H1 (cell line): ENCODE results near the gene INSM1. TPM values are rescaled to one million over a fixed set of nuclear protein-coding genes. Genes with fewer than 3 reads are reported as not detected.

Experiments
- CTCF ChIA-PET: fragments of 300-600 bp; sonication (Branson Sonifier 250); formaldehyde crosslinking; loops from one replicate; lab custom pipeline; 2021; ENCODE audit not compliant: partially characterized antibody; lab: Charles Lee
- POLR2A ChIA-PET: fragments of 300-600 bp; sonication (Branson Sonifier 250); formaldehyde crosslinking; loops from one replicate; lab custom pipeline; 2021; ENCODE audit warnings: inconsistent platforms; ENCODE audit not compliant: partially characterized antibody; lab: Charles Lee
- DNase-seq, 2 experiments: peaks; one replicate each; pipeline versions ENCODE4 v3.0.0 to v3.0.0-alpha.2; 2010 to 2022; ENCODE audit warnings: low spot score in 2 of 2, low read depth in 1 of 2, mixed read lengths in 1 of 2
- FAIRE-seq: peaks from 2 replicates; lab custom pipeline; 2011; peaks lifted over from hg19 to GRCh38; lab: Jason Lieb, UNC
- H2AFZ ChIP-seq: 2 replicates; pipeline ENCODE4 v1.8.1; 2012; ENCODE audit warnings: low read length, inconsistent platforms
- H2AK5ac ChIP-seq: 2 replicates; pipeline ENCODE4 v1.6.1; 2013; ENCODE audit warnings: low read depth, low read length
- H2BK120ac ChIP-seq: replicated peaks from 2 replicates; pipeline ENCODE3; 2013; ENCODE audit warnings: low read depth, low read length, inconsistent platforms
- H2BK12ac ChIP-seq: 2 replicates; pipeline ENCODE4 v1.6.1; 2013; ENCODE audit warnings: low read depth, low read length
- H2BK15ac ChIP-seq: 2 replicates; pipeline ENCODE4 v1.6.1; 2013; ENCODE audit warnings: low read length
- H2BK20ac ChIP-seq: 2 replicates; pipeline ENCODE4 v1.6.1; 2013; ENCODE audit warnings: low read length
- H2BK5ac ChIP-seq: 2 replicates; pipeline ENCODE4 v1.6.1; 2013; ENCODE audit warnings: low read depth, low read length
- H3K14ac ChIP-seq: 2 replicates; pipeline ENCODE4 v1.6.1; 2013; ENCODE audit warnings: inconsistent platforms; ENCODE audit not compliant: insufficient read length
- H3K18ac ChIP-seq: 2 replicates; pipeline ENCODE4 v1.6.1; 2013; ENCODE audit warnings: low read length; ENCODE audit errors: extremely low read depth
- H3K23ac ChIP-seq: 2 replicates; pipeline ENCODE4 v1.6.1; 2013; ENCODE audit warnings: inconsistent platforms; ENCODE audit not compliant: insufficient read length
- H3K23me2 ChIP-seq: 2 replicates; pipeline ENCODE4 v1.6.1; 2013; ENCODE audit warnings: low read depth, low read length
- H3K27ac ChIP-seq: 2 replicates; pipeline ENCODE4 v1.6.1; 2011; ENCODE audit warnings: low read depth, low read length, inconsistent platforms
- H3K27me3 ChIP-seq, 4 experiments: replicated peaks in 1 of 4; 1 replicate in 1 of 4; 2 replicates in 3 of 4; pipeline versions ENCODE4 v1.6.1 to v1.8.1; 2011 to 2013; ENCODE audit warnings: low read length in 3 of 4, mild to moderate bottlenecking in 3 of 4, inconsistent platforms in 2 of 4, mixed read lengths in 2 of 4, moderate library complexity in 1 of 4; ENCODE audit not compliant: control insufficient read depth in 3 of 4, insufficient read depth in 3 of 4; ENCODE audit errors: extremely low read depth in 1 of 4
- H3K36me3 ChIP-seq, 4 experiments: 2 replicates each; pipeline versions ENCODE4 v1.6.1 to v1.8.1; 2011 to 2013; ENCODE audit warnings: mild to moderate bottlenecking in 4 of 4, low read length in 3 of 4, moderate library complexity in 2 of 4, control low read depth in 1 of 4, inconsistent platforms in 1 of 4; ENCODE audit not compliant: insufficient read depth in 4 of 4, control insufficient read depth in 2 of 4
- H3K4ac ChIP-seq: replicated peaks from 2 replicates; pipeline ENCODE3; 2013; ENCODE audit warnings: low read length, low read depth, mixed read lengths, inconsistent platforms; ENCODE audit not compliant: insufficient read length
- H3K4me1 ChIP-seq, 4 experiments: replicated peaks in 1 of 4; 1 replicate in 1 of 4; 2 replicates in 3 of 4; pipeline versions ENCODE4 v1.6.1 to v1.8.1; 2011 to 2013; ENCODE audit warnings: low read length in 3 of 4, inconsistent platforms in 2 of 4, mixed read lengths in 1 of 4; ENCODE audit not compliant: insufficient read depth in 4 of 4, control insufficient read depth in 3 of 4
- H3K4me2 ChIP-seq, 2 experiments: 2 replicates each; pipeline versions ENCODE4 v1.6.1 to v1.8.1; 2011 to 2013; ENCODE audit warnings: low read depth in 2 of 2, low read length in 2 of 2, control low read depth in 1 of 2, inconsistent platforms in 1 of 2, mild to moderate bottlenecking in 1 of 2; ENCODE audit not compliant: insufficient read depth in 1 of 2
- H3K4me3 ChIP-seq, 4 experiments: fragments of 200-600, 300-600 bp in 1 of 4; sonication (generic), shearing (Covaris generic), sonication (Bioruptor Twin) in 1 of 4; 2 replicates each; pipeline versions ENCODE4 v1.5.1 to v1.8.1; 2011 to 2016; ENCODE audit warnings: low read length in 4 of 4, low read depth in 3 of 4, control low read depth in 2 of 4, inconsistent platforms in 2 of 4, mild to moderate bottlenecking in 2 of 4, mixed read lengths in 1 of 4, moderate library complexity in 1 of 4; ENCODE audit not compliant: insufficient read depth in 2 of 4; ENCODE audit errors: extremely low read depth in 1 of 4
- H3K56ac ChIP-seq: replicated peaks from 2 replicates; pipeline ENCODE3; 2013; ENCODE audit warnings: low read depth, mild to moderate bottlenecking, mixed read lengths, low read length, inconsistent platforms; ENCODE audit not compliant: insufficient read length
- H3K79me1 ChIP-seq: 2 replicates; pipeline ENCODE4 v1.6.1; 2013; ENCODE audit warnings: low read depth, low read length, control low read depth
- H3K79me2 ChIP-seq, 2 experiments: 2 replicates each; pipeline versions ENCODE4 v1.6.1 to v1.8.1; 2012 to 2013; ENCODE audit warnings: low read length in 2 of 2, mild to moderate bottlenecking in 2 of 2, inconsistent platforms in 1 of 2; ENCODE audit not compliant: insufficient read depth in 2 of 2, control insufficient read depth in 1 of 2
- H3K9ac ChIP-seq, 4 experiments: replicated peaks in 1 of 4; 1 replicate in 1 of 4; 2 replicates in 3 of 4; pipeline versions ENCODE4 v1.6.1 to v1.8.1; 2011 to 2013; ENCODE audit warnings: low read depth in 3 of 4, low read length in 3 of 4, control low read depth in 2 of 4, mild to moderate bottlenecking in 2 of 4, moderate library complexity in 2 of 4, inconsistent platforms in 1 of 4; ENCODE audit errors: extremely low read depth in 1 of 4
- H3K9me3 ChIP-seq, 2 experiments: 2 replicates each; pipeline versions ENCODE4 v1.6.1 to v1.8.1; 2012 to 2013; ENCODE audit warnings: mild to moderate bottlenecking in 2 of 2, moderate library complexity in 2 of 2, control low read depth in 1 of 2, inconsistent platforms in 1 of 2, low read depth in 1 of 2, low read length in 1 of 2, mixed read lengths in 1 of 2; ENCODE audit not compliant: insufficient read depth in 2 of 2
- H4K20me1 ChIP-seq, 2 experiments: replicated peaks in 1 of 2; 2 replicates each; pipeline versions ENCODE3 to v1.8.1; 2011 to 2013; ENCODE audit warnings: inconsistent platforms in 2 of 2, low read length in 2 of 2, mild to moderate bottlenecking in 1 of 2; ENCODE audit not compliant: insufficient read depth in 2 of 2, control insufficient read depth in 1 of 2
- H4K5ac ChIP-seq: 2 replicates; pipeline ENCODE4 v1.6.1; 2013; ENCODE audit warnings: low read length, low read depth, mixed read lengths, inconsistent platforms; ENCODE audit not compliant: insufficient read length
- H4K8ac ChIP-seq: 2 replicates; pipeline ENCODE4 v1.8.0; 2013; ENCODE audit warnings: mild to moderate bottlenecking, moderate library complexity, low read length, inconsistent platforms; ENCODE audit not compliant: insufficient read depth; ENCODE audit errors: extremely low read depth
- H4K91ac ChIP-seq: replicated peaks from 2 replicates; pipeline ENCODE3; 2013; ENCODE audit warnings: low read length, mixed read lengths, inconsistent platforms; ENCODE audit not compliant: insufficient read length
- ASH2L ChIP-seq: fragments of 200-600, 300-600 bp; sonication (generic); IDR thresholded peaks from one replicate; pipeline ENCODE4 v1.7.1; 2017; ENCODE audit warnings: low read length
- CBX5 ChIP-seq: fragments of 300-800, 300-1000 bp; sonication (generic); IDR thresholded peaks from 2 replicates; pipeline ENCODE4 v1.7.1; 2016; ENCODE audit warnings: antibody characterized with exemption, low read length, low read depth
- GABPA ChIP-seq: IDR thresholded peaks from 2 replicates; pipeline ENCODE4 v1.6.1; 2011; ENCODE audit warnings: mild to moderate bottlenecking, low read length, moderate library complexity, borderline replicate concordance; ENCODE audit not compliant: insufficient read depth
- SP2 ChIP-seq: IDR thresholded peaks from 2 replicates; pipeline ENCODE4 v1.6.1; 2012; ENCODE audit warnings: mild to moderate bottlenecking, low read length, inconsistent platforms
- TCF12 ChIP-seq: IDR thresholded peaks from 2 replicates; pipeline ENCODE4 v1.6.1; 2011; ENCODE audit warnings: low read depth, mild to moderate bottlenecking, low read length
- WGBS, 2 experiments: shearing (Covaris generic) in 1 of 2; methylation state at CpG; one replicate each; pipeline versions ENCODE4 v1.1.6 to v1.1.7; 2013 to 2015; ENCODE audit warnings: low lambda C conversion rate in 2 of 2, mixed read lengths in 2 of 2, inconsistent platforms in 1 of 2, low coverage in 1 of 2, missing lambda C conversion rate in 1 of 2; ENCODE audit not compliant: insufficient replicate concordance in 2 of 2, insufficient coverage in 1 of 2, insufficient read length in 1 of 2; ENCODE audit errors: extremely low coverage in 1 of 2, missing lambda C conversion rate in 1 of 2; 5-methylcytosine and 5-hydroxymethylcytosine counted together
- polyA plus RNA-seq, 7 experiments: library from polyadenylated mRNA; depleted of rRNA in 3 of 7; stranded (reverse) in 5 of 7; unstranded in 2 of 7; fragments of >200 nt in 5 of 7; fragments of 200-250 nt in 2 of 7; gene quantifications; 1 replicate in 5 of 7; 2 replicates in 1 of 7; 4 replicates in 1 of 7; pipeline versions ENCODE4 v1.2.1 to v1.2.3, GENCODE V29; 2011 to 2013; ENCODE audit warnings: missing spikeins in 2 of 7, mixed read lengths in 2 of 7
- total RNA-seq: library from RNA; stranded (reverse); fragmentation: NEBNext Ultra II Directional; extraction: Animal tissue kit (Norgen Biotek cat#: 25700); gene quantifications from 2 replicates; pipeline ENCODE4 v1.2.1, GENCODE V29; 2021

INSM1 gene
- total and polyA plus RNA-seq, 2 of the 8 experiments (the other 6 are each of a cell fraction or from before 2014, with no cell fraction given): 0.86 to 2.5 TPM

DNA sequence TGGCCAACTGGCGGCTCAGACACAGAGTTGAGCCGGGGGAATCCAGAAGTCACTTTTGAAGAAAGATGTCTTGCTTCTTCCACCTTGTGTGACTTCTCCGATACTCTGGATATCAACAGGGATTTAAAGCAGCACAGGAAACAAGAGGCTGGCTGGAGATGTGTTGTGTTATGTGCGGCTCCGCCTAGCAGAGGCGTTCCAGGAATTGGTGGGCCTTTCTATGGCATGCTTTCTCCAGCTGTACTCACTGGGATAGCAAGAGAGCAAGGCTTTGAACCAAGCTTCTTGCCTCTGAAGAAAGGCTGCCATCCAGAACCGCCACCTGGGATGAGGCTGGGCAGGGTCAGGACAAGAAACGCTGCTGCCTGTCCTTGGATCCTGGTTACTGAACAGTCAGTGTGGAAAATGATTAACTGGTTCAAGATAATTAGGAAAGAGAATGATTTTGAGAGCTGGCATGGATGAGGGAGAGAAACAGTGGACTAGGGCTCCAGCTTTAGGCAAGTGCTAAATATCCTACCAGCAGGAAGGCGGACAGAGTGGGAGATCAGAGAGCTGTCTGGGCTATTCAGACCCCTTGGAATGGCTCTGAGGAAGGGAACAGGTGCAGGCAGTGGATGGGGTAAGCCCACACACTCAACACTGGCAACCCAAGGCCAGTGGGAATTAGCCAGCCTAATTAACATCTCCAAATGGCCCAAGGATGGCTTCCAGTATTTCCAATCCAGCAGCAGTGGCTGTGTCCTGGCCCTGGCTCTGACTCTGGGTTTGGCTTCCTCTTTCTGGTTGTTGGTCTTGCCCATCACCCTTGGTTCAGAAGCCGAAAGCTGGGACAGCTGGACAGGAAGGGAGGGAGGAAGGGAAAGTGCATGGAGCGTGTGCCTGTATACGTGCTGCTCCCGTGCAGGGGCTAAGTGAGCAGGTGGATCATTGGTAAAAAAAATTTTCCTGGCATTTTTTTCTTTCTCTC, 31.9 kb downstream of the INSM1 start:
- Histone ChIP-seq H2AFZ (no peak overlapping the region), H4K5ac (no peak overlapping the region), H4K8ac (no peak overlapping the region; the same call in 1 of the 2 replicates), H2BK12ac (0 out of 2 replicates have a peak overlapping the region, but pooled peaks have one; percentile 12), H2BK20ac (no peak overlapping the region), H3K36me3 (no peaks in the 10 kb centered on the region), H3K9me3 (no peaks in the 10 kb centered on the region), H3K4me2 (no peak overlapping the region), H3K14ac (no peak overlapping the region), H3K23ac (no peak overlapping the region), H2BK15ac (no peak overlapping the region), H3K79me1 (no peaks in the 10 kb centered on the region), H3K23me2 (no peaks in the 10 kb centered on the region; the same call in 1 of the 2 replicates), H3K18ac (no peak overlapping the region), H4K91ac (no peak overlapping the region), H3K27ac (no peak overlapping the region), H3K4ac (no peak overlapping the region), H3K4me3 (no peak overlapping the region), H4K20me1 (peaks cover 0 to 2% of the 10 kb centered on the region in 2 experiments), H2BK120ac (no peak overlapping the region), H2BK5ac (no peak overlapping the region), H3K4me1 (peaks cover 0 to 16% (median 12%) of the 10 kb centered on the region in 4 experiments; a peak in 6 of 7 replicates), H3K56ac (no peak overlapping the region), H2AK5ac (no peak overlapping the region), H3K27me3 (no peaks in the 10 kb centered on the region), H3K9ac (no peak overlapping the region), H3K79me2 (no peaks in the 10 kb centered on the region)
- ChIA-PET CTCF (no interaction called here), POLR2A (interaction anchor here (0.6 to 0.9 kb wide), 2 partner anchors 29 to 666 kb away, joined by 3 read pairs; no protein-coding TSS in a partner anchor)
- DNase-seq (no peak), FAIRE-seq (no peak)
- 89% methylated on average over 13 of the region's 13 CpGs; no CpG with 5 or more reads in 1 of the 2 experiments for WGBS, 2 experiments
- no peak for TF ChIP-seq GABPA
- no peak for TF ChIP-seq ASH2L
- no peak for TF ChIP-seq SP2
- no peak for TF ChIP-seq TCF12
- TF ChIP-seq CBX5: no peak
